WI38 (cell line): Measurements from ENCODE around the gene PIGO.

Source experiments
- H3K4me3 ChIP-seq: 2 replicates; pipeline ENCODE4 v1.5.1; 2011; ENCODE audit warnings: low read depth, mild to moderate bottlenecking, control low read depth, low read length
- CTCF ChIP-seq: IDR thresholded peaks from 2 replicates; pipeline ENCODE4 v1.5.1; 2012; ENCODE audit warnings: low read depth, mild to moderate bottlenecking, control low read depth, low read length

PIGO gene

DNA sequence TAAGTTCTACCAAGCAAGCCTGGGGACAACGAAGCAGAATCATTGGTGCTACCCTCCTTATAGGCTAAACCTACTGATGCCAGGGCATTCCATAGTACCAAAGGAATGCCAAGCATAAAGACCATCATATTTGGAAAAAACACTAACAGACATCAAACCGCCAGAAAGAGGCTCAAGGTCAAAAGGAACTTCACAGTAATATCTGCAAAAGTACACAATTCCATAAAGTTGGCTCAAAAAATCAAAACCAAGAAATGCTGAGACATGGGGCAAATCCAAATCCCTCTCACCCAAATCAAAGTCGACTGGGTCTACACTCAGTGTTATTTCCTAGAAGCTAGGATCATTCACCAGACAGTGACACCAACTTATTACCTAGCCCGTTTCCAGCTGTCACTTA, 27.4 kb downstream of the PIGO start:
- no peak for TF ChIP-seq CTCF
- no peak overlapping the region for H3K4me3 ChIP-seq

GRCh38 chr9:35067056-35067455, 29.3 kb downstream of the PIGO start:
- no peak for TF ChIP-seq CTCF

DNA sequence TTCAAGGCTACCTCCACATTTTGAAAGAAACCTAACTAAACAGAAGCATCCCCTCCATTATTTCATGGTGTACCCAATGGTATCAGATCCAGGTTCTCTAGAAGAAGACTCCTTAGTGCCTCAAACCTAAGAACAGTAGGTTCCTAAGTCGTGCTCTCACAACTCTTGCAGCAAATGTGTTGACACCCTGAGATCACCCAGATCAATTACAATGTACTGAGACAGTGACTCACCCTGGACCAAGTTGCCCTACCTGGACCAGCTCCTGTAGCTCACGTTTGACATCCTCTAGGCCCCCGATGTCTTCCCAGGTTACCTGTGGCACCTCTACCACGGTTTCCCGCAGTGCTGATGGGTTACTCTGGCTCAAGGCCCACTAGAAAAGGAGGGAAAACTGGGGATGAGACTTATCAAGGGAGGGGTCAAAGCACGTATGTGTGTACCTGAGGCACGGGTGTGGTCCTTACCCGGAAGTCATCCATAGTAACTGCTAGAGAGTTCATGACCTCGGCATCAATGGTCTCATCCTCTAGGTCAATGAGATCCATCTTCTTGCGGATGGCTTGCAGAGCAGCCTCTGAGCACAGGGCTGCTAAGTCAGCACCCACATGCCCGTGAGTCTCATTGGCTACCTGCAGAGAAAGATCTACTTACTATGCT, 35.7 kb downstream of the PIGO start:
- no peak overlapping the region for H3K4me3 ChIP-seq
- TF ChIP-seq CTCF = no peak

More at GRCh38 chr9:35067056-35067455, 29.3 kb downstream of the PIGO start:
- no peak overlapping the region for H3K4me3 ChIP-seq

DNA sequence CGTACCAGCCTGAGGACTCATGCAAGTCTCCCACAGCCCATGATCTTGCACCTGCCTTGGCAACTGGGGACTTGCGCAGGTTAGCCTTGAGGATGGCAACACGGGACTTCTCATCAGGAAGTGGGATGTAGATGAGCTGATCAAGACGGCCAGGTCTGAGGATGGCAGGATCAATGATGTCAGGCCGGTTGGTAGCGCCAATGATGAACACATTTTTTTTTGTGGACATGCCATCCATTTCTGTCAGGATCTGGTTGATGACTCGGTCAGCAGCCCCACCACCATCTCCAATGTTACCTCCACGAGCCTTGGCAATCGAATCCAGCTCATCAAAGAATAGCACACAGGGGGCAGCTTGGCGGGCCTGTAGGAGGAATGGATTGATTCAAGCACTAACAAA, 37.0 kb downstream of the PIGO start:
- no peak for TF ChIP-seq CTCF
- no peak overlapping the region for H3K4me3 ChIP-seq

DNA sequence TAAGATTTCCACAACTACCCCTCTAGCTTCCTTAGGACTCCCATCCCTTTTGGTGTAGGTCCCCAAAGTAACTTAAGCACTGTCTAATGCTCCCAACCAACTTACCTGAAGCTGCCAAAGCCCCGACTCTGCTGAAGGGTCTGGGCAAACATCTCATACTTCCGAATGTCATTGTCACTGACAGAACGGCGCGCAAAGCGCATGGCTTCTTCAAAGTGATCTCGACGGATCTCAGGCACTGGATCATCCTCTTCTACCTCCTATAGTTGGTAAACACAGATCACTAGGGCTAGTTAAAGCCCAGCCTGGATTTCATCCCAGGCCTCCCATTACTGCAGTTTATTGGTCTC, 39.1 kb downstream of the PIGO start:
- TF ChIP-seq CTCF = no peak
- no peak overlapping the region for H3K4me3 ChIP-seq

DNA sequence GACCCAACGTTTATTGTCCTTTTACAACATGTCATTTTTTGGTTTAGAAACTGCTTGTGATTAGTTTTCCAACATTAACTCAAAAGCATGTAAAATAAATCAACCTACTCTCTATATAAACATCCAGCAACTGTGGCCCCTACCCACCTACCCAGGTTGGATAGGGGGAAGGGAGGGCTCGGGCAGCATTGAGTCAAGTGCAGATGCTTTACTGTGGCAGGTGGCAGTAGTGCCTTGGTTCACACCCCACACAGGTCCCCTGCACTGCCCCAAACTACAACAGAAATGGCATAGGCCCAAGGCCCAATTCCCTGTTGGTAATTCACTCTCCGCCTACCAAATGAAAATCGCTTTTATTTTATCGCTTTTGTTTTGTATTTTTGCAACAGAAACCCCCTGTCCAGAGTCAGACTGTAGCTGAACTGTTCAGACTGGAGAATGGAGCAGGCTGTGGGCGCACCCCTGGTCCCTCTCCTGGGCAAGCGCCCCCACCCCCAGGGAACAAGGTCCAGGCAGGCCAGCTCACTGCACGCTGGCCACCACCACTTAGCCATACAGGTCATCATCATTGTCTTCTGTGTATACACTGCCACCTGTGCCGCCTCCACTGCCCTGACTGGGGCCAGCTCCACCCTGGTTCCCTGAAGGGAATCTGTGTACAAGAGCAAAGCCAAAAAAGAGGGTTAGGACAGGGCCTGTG, 39.7 kb downstream of the PIGO start:
- no peak overlapping the region for H3K4me3 ChIP-seq

More for the DNA sequence above, 39.7 kb downstream of the PIGO start:
- no peak for TF ChIP-seq CTCF
